Erythroblast (primary cell): ENCODE measurements around the gene SMIM41.

ENCODE experiments used
- GATA1 ChIP-seq: IDR thresholded peaks from 2 replicates; pipeline ENCODE4 v1.6.1; 2011; ENCODE audit warnings: low read depth, mild to moderate bottlenecking, control low read depth, low read length, moderate library complexity
- POLR2A ChIP-seq: IDR thresholded peaks from 2 replicates; pipeline ENCODE4 v1.6.1; 2011; ENCODE audit warnings: mild to moderate bottlenecking, low read length

- no peak for TF ChIP-seq POLR2A
- no peak for TF ChIP-seq GATA1
Observed at GRCh38 chr12:52152905-52153317, 73.4 kb downstream of the SMIM41 start.
